Globus pallidus (tissue), 1 donor: Measurements from ENCODE around the gene SERPINC1.
"Not testable (repeated sequence)": the region's sequence is repeated elsewhere in the genome, so short reads cannot be mapped to it uniquely, and the experiment has no call there.

Experiments used
- DNase-seq: peaks from one replicate; pipeline ENCODE4 v3.0.0-alpha.2; 2015; ENCODE audit warnings: low spot score

Gene SERPINC1

GRCh38 chr1:173862769-173863223, 54.3 kb downstream of the SERPINC1 start:
- DNase-seq = no peak

GRCh38 chr1:173862146-173862768, 54.9 kb downstream of the SERPINC1 start:
- DNase-seq = not testable (repeated sequence)

GRCh38 chr1:173861731-173862145, 55.4 kb downstream of the SERPINC1 start:
- DNase-seq = no peak

- DNase-seq = no peak
Observed at GRCh38 chr1:173860065-173860464, 57.1 kb downstream of the SERPINC1 start.

- not testable (repeated sequence) for DNase-seq
Observed at GRCh38 chr1:173859547-173859946, 57.6 kb downstream of the SERPINC1 start.

- DNase-seq = no peak
Observed at GRCh38 chr1:173857363-173857917, 59.7 kb downstream of the SERPINC1 start.

- no peak for DNase-seq
Observed at GRCh38 chr1:173856903-173857302, 60.2 kb downstream of the SERPINC1 start.

- no peak for DNase-seq
Observed at GRCh38 chr1:173856014-173856413, 61.1 kb downstream of the SERPINC1 start.
